GM12891 (cell line): ENCODE measurements around the gene TMEM178B.

ENCODE experiments used
- POLR2A ChIP-seq: IDR thresholded peaks from 2 replicates; pipeline ENCODE4 v1.6.1; 2011; ENCODE audit warnings: low read depth, low read length, control low read depth
- POLR2AphosphoS5 ChIP-seq: IDR thresholded peaks from 2 replicates; pipeline ENCODE4 v1.6.1; 2011; ENCODE audit warnings: low read depth, low read length, control low read depth

DNA sequence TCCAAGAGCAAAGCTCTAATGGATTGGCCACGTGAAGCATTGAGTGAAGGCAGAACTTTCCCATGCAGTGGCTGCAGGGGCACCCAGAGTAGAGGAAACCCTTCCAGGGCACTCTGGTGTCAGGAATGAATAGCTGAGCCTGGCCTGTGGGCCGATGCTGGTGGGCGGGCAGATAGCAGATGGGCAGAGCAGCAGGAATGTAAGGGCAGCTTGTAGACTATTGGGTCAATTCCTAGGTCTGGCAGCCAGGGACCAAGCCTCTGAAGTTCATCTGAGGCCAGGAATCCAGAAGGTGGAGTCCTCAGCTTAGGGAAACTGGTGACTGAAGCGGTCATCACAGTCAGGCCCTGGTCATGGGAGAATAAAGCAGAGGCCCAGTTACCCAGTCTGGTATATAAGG lies 115.4 kb downstream of the TMEM178B start:
- TF ChIP-seq POLR2AphosphoS5 = no peak
- TF ChIP-seq POLR2A = no peak
